Left ventricle myocardium superior (tissue), 1 donor: ENCODE data around the gene ARHGAP19. TPM values are rescaled to one million over a fixed set of nuclear protein-coding genes. Genes with fewer than 3 reads are reported as not detected.

Experiments
- ATAC-seq: fragments of 200-7000 bp; cut with Tn5 transposase; one replicate; pipeline ENCODE4 v1.9.1; 2020; ENCODE audit warnings: mild to moderate bottlenecking, moderate library complexity
- DNase-seq: peaks from one replicate; pipeline ENCODE4 v3.0.0-alpha.2; 2020
- intact Hi-C: fragments of 100-400 bp; cut with micrococcal nuclease; formaldehyde crosslinking; loops from one replicate; pipeline ENCODE4 v1.11.0; 2022
- long read RNA-seq: library from polyadenylated mRNA; unstranded; transcript quantifications from one replicate; pipeline ENCODE4 v2.0.0, GENCODE V29; 2021
- total RNA-seq: library from RNA; stranded (reverse); fragmentation: NEBNext Ultra II Directional; extraction: Animal tissue kit (Norgen Biotek cat#: 25700); gene quantifications from one replicate; pipeline ENCODE4 v1.2.1, GENCODE V29; 2021
- donor health status: DM: no; HTN: yes; CAD: no; lungs with severe emphysema.

ARHGAP19 gene, protein sequence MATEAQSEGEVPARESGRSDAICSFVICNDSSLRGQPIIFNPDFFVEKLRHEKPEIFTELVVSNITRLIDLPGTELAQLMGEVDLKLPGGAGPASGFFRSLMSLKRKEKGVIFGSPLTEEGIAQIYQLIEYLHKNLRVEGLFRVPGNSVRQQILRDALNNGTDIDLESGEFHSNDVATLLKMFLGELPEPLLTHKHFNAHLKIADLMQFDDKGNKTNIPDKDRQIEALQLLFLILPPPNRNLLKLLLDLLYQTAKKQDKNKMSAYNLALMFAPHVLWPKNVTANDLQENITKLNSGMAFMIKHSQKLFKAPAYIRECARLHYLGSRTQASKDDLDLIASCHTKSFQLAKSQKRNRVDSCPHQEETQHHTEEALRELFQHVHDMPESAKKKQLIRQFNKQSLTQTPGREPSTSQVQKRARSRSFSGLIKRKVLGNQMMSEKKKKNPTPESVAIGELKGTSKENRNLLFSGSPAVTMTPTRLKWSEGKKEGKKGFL
- total RNA-seq, result 3.3 TPM
- long read RNA-seq, full-length matches to known transcripts, result 2 of 5 reads
- long read RNA-seq, partial matches to known transcripts, result 0 of 5 reads
- long read RNA-seq, other reads (novel, unspliced or antisense), result 3 of 5 reads

DNA sequence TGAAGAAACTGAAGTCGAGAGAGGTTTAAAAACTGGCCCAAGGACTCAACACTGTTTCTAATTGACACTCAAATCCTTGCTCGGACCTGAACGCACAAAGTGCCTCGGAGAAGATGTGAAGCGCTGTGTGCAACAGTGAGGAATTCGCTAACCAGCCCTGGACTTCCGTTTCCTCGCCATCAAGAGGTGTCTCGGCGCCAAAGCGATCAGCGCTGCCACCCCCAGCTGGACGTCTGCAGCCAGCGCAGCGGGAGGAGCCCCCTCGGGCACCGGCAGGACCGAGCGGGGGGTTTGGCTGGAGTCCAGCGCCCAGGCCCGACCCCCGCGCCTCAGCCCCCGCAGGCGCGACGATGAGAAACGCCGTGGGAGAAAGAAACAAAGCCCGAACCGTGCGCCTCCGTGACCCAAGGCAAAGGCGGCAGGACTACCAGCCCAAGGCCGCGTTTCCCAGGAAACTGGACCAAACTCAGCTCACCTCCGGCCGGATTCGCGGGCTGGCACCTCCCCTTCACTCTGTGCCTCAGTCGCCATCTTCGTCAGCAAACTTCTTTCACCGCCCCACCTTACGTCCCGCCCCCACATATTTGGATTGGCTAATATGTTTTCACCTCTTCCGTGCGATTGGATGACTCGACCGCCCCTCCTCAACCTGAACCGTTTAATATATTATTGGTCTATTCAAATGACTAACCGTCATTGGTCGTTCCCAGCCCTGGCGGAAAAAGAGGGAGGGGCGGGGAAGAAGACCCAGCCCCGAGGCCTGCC, at the start of gene ARHGAP19:
ARHGAP19 (minus strand) TSS at position 541 of the 765 bp plus-strand sequence; CDS start at position 531, 10 bp downstream.
- intact Hi-C loops, result no loop called here
- DNase-seq (peak; percentile 93), ATAC-seq (peak; percentile 99)

DNA sequence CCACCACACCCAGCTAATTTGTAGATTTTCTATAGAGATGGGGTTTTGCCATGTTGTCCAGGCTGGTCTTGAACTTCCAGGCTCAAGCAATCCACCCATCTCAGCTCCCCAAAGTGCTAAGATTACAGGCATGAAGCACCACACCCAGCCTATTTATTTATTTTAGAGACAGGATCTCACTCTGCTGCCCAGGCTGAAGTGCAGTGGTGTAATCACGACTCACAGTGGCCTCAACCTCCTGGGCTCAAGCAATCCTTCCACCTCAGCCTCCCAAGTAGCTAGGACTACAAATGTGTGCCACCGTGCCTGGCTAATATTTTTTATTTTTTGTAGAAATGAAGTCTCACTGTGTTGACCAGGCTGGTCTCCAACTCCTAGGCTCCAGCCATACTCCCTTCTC, 49.0 kb upstream of the ARHGAP19 start:
- ATAC-seq (no peak), DNase-seq (no peak)
- intact Hi-C loops, result no loop called here

DNA sequence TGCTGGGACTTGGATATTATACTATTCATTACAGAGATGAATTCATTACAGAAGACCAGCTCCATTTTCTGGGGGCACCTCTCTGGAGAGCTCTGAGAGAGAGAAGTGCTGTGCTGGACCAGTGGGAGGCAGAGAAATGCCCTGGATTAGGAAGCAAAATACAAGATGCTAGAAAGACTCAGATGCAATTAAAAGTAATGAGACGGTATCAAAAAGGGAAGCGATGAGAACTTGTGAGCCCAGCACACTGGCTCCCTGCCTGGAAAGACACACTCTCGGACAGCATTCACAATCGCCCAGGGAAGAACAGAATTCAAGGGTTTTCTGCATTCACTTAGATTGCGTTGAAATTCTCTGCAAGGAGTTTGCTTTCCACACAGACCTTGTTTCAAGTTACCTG, 45.6 kb upstream of the ARHGAP19 start:
- ATAC-seq (no peak), DNase-seq (no peak)
- intact Hi-C loops, result no loop called here

- no peak for DNase-seq
- ATAC-seq, result no peak
- intact Hi-C loops, result no loop called here
Observed at GRCh38 chr10:97336942-97337831, 44.8 kb upstream of the ARHGAP19 start.

DNA sequence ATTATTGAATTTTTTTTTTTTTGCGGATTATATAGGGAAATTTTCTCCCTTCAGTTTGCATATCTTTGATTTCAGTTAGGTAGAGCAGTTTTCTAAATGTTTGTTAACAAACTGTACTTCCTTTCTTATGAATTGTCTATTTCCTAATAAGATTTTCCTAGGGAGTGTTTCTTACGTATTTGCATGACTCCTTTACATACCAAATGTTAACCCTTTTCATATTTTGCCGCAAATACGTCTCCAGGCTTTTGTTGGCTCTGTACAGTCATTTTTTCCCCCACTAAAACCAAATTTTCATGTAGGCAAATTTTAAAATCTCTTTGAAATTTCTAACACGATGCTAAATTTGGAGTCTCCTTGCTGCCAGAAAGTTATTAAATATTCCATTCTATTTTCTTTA, 44.0 kb upstream of the ARHGAP19 start:
- intact Hi-C loops, result no loop called here
- no peak for DNase-seq
- no peak for ATAC-seq

- DNase-seq (no peak), ATAC-seq (no peak)
- intact Hi-C loops, result no loop called here
Observed at GRCh38 chr10:97336006-97336405, 43.6 kb upstream of the ARHGAP19 start.

DNA sequence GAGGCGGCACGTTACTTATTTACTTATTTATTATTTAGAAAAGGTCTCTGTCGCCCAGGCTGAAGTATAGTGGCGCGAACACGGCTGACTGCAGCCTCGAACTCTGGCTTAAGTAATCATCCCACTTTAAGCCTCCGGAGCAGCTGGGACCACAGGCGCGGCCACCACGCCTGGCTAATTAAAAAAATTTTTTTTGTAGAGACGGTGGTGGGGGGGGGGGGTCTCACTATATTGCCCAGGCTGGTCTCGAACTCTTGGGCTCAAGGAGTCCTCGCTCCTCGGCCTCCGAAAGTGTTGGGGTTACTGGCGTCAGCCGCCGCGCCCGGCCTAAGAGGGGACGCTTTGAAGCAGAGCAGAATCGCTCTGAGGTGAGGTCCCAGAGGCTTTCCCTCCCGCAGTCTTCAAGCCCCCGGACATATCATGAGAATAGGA, 42.8 kb upstream of the ARHGAP19 start:
- no peak for ATAC-seq
- DNase-seq, result peak; percentile 41
- intact Hi-C loops, result no loop called here

DNA sequence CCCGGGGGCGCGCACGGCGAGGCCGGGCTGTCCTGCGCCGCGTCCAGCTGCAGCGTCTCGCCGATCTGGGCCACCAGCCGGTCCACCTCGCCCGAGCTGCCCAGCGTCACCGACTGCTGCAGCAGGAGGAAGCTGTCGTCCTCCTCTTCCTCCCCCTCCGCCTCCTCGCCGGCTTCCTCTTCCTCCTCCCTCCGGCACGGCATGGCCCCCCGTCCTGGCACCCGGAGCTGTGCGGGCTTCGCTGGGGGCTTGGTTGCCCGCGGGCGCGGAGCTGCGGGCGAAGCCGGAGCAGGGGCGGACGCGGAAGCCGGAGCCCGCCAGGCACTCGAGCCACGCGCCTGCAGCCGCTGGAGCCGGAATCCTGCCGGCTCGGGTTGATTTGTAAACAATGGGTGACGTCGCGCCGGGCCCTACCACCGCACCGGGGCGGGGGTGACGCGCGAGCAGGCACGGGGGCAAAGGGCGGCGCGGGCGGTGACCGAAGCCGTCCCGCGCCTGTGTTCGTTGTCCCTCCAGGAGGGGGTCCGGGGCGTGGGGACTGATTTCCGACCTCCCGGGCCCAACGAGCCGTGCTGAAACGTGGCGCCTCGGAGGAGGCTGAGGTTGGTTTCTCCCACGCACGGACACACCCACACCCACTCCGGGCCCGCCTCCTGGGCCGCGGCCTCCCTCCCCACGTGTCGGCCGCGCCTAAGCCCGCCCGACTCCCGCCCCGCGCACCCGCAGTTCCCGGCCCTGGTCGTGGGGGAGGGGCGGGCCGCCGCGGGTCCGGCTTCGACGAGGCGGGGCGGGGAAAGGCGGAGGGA, 42.1 kb upstream of the ARHGAP19 start, which contains the start of gene FRAT2:
FRAT2 (minus strand) TSS at position 360 of the 806 bp plus-strand sequence; CDS start at position 203, 157 bp downstream.
- peak; percentile 96 for DNase-seq
- peak; percentile 97 for ATAC-seq
- intact Hi-C loops, result no loop called here

DNA sequence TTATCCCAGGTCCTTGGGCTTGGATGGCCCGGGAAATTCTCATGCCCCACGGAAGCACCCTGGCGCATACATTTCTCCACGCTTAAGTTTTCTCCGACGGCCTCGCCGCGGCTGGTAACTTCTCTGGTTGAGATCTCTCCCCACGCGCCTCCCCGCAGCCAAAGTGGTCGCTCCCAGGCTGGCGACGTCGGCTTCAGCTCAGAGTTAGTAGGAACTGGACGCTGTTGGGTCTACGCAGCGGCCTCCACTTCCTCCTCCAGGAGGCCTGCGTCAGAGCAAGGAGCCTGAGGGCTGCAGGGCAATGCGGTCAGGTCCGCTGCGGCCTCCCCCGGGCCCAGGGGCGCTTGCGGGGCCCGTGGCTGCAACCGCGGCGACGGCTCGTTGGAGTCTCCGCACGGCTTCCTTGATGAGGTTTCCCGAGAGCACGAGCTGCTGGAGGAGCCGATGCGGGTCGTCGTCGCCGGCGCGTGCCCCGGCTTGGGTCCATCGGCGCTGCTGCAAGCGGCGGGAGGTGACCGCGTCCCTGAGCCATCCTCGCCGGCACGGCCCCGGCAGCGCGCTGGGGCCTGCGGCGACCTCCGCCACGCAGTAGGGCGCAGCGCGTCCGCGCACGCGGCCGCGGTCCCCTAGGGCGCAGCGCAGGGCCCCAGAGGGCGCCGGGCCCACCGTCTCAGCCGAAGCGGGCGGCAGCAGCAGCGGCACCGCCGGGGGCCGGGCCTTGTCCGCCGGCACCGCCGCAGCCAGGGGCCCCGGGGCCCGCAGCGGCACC, 41.3 kb upstream of the ARHGAP19 start:
- DNase-seq (peak; percentile 72), ATAC-seq (peak; percentile 13)
- intact Hi-C loops, result no loop called here

- no peak for DNase-seq
- no peak for ATAC-seq
- intact Hi-C loops, result no loop called here
Observed at GRCh38 chr10:97333351-97333600, 40.8 kb upstream of the ARHGAP19 start.

- ATAC-seq (peak; percentile 42), DNase-seq (no peak)
- intact Hi-C loops, result no loop called here
Observed at GRCh38 chr10:97332591-97333350, 40.3 kb upstream of the ARHGAP19 start.

GRCh38 chr10:97331153-97331703, 38.8 kb upstream of the ARHGAP19 start:
- ATAC-seq (no peak), DNase-seq (no peak)
- intact Hi-C loops, result no loop called here

DNA sequence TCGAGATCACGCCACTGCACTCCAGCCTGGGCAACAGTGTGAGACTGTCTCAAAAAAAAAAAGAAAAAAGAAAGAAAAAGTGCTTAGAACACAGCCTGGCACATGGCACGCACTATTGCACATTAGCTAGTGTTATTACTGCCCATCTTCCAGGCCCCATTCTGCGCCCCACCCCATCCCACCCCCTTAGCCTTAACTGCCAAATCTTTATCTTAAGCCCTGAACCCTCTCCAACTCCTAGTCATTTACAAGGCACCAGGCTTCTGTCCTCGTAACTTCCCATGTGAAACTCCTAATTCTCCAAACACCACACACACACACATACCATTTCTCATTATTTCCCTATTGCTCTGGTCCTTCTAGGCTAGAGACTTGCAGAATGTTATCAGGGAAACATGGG, 37.3 kb upstream of the ARHGAP19 start:
- ATAC-seq (no peak), DNase-seq (no peak)
- intact Hi-C loops, result no loop called here

- intact Hi-C loops, result no loop called here
- DNase-seq (no peak), ATAC-seq (no peak)
Observed at GRCh38 chr10:97328646-97329453, 36.4 kb upstream of the ARHGAP19 start.

DNA sequence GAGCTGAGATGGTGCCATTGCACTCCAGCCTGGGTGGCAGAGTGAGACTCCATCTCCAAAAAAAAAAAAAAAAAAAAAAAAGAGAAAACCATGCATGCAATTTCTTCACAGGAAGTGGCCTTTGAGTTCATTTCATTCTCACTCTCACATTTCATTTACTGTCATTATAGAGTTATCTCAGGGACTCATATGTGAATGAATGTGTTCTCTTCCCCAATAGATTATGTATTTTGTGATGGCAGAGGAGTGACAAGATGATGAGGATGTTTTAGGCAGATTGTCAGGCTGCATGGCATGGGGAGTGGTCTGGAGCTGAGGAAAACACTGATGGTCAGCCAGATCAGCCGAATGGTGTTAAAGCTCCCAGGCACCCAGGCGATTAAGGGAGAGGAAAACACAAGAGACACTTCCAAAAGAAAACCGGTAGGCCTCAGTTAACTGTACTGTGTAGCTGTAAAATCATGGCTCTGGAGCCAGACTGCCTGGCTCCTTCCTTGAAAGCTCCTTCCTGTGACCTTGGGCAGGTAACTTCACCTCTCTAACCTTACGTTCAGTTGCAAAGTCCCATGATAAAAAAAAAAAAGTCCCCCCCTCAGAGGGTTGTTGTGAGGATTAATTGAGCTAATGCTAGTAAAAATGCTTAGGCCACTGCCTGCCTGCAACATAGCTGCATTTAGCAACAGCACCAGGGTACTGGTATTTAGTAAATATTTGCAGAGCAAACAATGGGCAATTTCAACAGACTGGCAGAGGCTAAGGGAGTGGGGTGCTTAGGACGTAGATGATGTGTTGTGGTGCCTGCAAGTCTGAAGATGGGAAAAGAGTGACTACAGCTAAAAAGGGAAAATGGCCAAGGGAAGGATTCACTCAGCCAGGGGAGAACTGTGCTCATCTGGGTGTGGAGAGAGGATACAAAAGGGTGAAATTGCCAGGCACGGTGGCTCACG, 35.2 kb upstream of the ARHGAP19 start:
- intact Hi-C loops, result no loop called here

More for the DNA sequence above, 35.2 kb upstream of the ARHGAP19 start:
- ATAC-seq (no peak), DNase-seq (no peak)
